Upper lobe of left lung (tissue), 4 donors: ENCODE data around the gene CLEC7A.

Experiments used
- CTCF ChIP-seq, 6 experiments: fragments of 450-650 bp in 4 of 6; fragments of 200-600 bp in 2 of 6; sonication (generic) in 2 of 6; IDR thresholded peaks; one replicate each; pipeline ENCODE4 v1.5.1; 2016 to 2019; ENCODE audit warnings: antibody characterized with exemption in 6 of 6
- EP300 ChIP-seq, 4 donors: sonication (generic); formaldehyde crosslinking; IDR thresholded peaks; one replicate each; pipeline ENCODE4 v1.5.1; 2017; ENCODE audit warnings: antibody characterized with exemption in 4 of 4, control low read depth in 2 of 4
- POLR2A ChIP-seq, 4 donors: fragments of 450-650 bp; IDR thresholded peaks; one replicate each; pipeline ENCODE4 v1.5.1; 2016 to 2017; ENCODE audit warnings: antibody characterized with exemption in 4 of 4, mild to moderate bottlenecking in 2 of 4
- POLR2AphosphoS5 ChIP-seq, 2 donors: sonication (generic); formaldehyde crosslinking; IDR thresholded peaks; one replicate each; pipeline ENCODE4 v1.5.1; 2017; ENCODE audit warnings: antibody characterized with exemption in 2 of 2

GRCh38 chr12:10069976-10070375 is 60.0 kb downstream of the CLEC7A start:
- TF ChIP-seq POLR2A (IDR thresholded peaks at IDR 0.05) (no peak), CTCF (IDR thresholded peaks at IDR 0.05) (no peak), POLR2AphosphoS5 (IDR thresholded peaks at IDR 0.05) (no peak), EP300 (IDR thresholded peaks at IDR 0.05) (no peak)
